GM23338 (cell line): ENCODE results near the gene SMOC2. TPM values are rescaled to one million over a fixed set of nuclear protein-coding genes. Genes with fewer than 3 reads are reported as not detected.

Experiments used
- ATAC-seq: fragments of 200-7000 bp; cut with Tn5 transposase; 3 replicates; pipeline ENCODE4 v1.9.1; 2020
- DNase-seq: peaks from one replicate; pipeline ENCODE4 v3.0.0-alpha.2; 2015; ENCODE audit warnings: low spot score
- H2AFZ ChIP-seq: fragments of 200-600 bp; sonication (generic); 2 replicates; pipeline ENCODE4 v1.8.0; 2016; ENCODE audit warnings: antibody characterized with exemption, mild to moderate bottlenecking, moderate library complexity
- H3F3A ChIP-seq: fragments of 200-600 bp; sonication (generic); replicated peaks from 2 replicates; pipeline ENCODE4 v1.8.0; 2017; ENCODE audit warnings: antibody characterized with exemption, mixed run types, low read depth
- H3K27ac ChIP-seq: fragments of 200-600 bp; sonication (generic); 2 replicates; pipeline ENCODE4 v1.6.1; 2016; ENCODE audit warnings: low read depth
- H3K27me3 ChIP-seq: fragments of 200-600 bp; sonication (generic); 2 replicates; pipeline ENCODE4 v1.8.0; 2016; ENCODE audit warnings: mild to moderate bottlenecking, mixed run types, moderate library complexity; ENCODE audit not compliant: insufficient read depth
- H3K36me3 ChIP-seq: fragments of 200-600 bp; sonication (generic); 2 replicates; pipeline ENCODE4 v1.8.0; 2016; ENCODE audit warnings: mild to moderate bottlenecking; ENCODE audit not compliant: insufficient read depth
- H3K4me1 ChIP-seq: fragments of 200-600 bp; sonication (generic); 2 replicates; pipeline ENCODE4 v1.8.0; 2016; ENCODE audit warnings: mild to moderate bottlenecking, moderate library complexity; ENCODE audit not compliant: insufficient read depth
- H3K4me2 ChIP-seq: fragments of 200-600 bp; sonication (generic); 2 replicates; pipeline ENCODE4 v1.7.1; 2017; ENCODE audit warnings: mixed run types
- H3K4me3 ChIP-seq: fragments of 200-600 bp; sonication (generic); 2 replicates; pipeline ENCODE4 v1.6.1; 2016; ENCODE audit warnings: mixed run types
- H3K79me2 ChIP-seq: fragments of 200-600 bp; sonication (generic); replicated peaks from 2 replicates; pipeline ENCODE4 v1.8.0; 2017; ENCODE audit warnings: mild to moderate bottlenecking; ENCODE audit not compliant: insufficient read depth
- H3K9me2 ChIP-seq: fragments of 200-600 bp; sonication (generic); 2 replicates; pipeline ENCODE4 v1.8.0; 2017; ENCODE audit not compliant: insufficient read depth
- H4K20me1 ChIP-seq: fragments of 200-600 bp; sonication (generic); replicated peaks from 2 replicates; pipeline ENCODE4 v1.8.0; 2017; ENCODE audit warnings: mild to moderate bottlenecking; ENCODE audit not compliant: insufficient read depth
- H3K27ac Mint-ChIP-seq: 2 replicates; pipeline ENCODE4 v1.8.0; 2020; ENCODE audit warnings: inconsistent platforms, mild to moderate bottlenecking, moderate library complexity, mixed read lengths
- H3K27me3 Mint-ChIP-seq: 3 replicates; pipeline ENCODE4 v1.8.0; 2022; ENCODE audit warnings: low read depth, mild to moderate bottlenecking, moderate library complexity, mixed read lengths, inconsistent platforms; ENCODE audit not compliant: insufficient read depth, poor library complexity
- H3K36me3 Mint-ChIP-seq: 3 replicates; pipeline ENCODE4 v1.8.0; 2021; ENCODE audit warnings: low read depth, mild to moderate bottlenecking, inconsistent platforms, moderate library complexity, mixed read lengths
- H3K4me1 Mint-ChIP-seq: 3 replicates; pipeline ENCODE4 v1.8.0; 2020; ENCODE audit warnings: mild to moderate bottlenecking, inconsistent platforms, mixed read lengths
- H3K4me3 Mint-ChIP-seq: 3 replicates; pipeline ENCODE4 v1.8.0; 2021; ENCODE audit warnings: moderate library complexity, mild to moderate bottlenecking, inconsistent platforms, mixed read lengths
- H3K9me3 Mint-ChIP-seq: 3 replicates; pipeline ENCODE4 v1.8.0; 2020; ENCODE audit warnings: moderate library complexity, mild to moderate bottlenecking, inconsistent platforms, mixed read lengths
- CREB1 ChIP-seq: fragments of 250-450 bp; sonication (Bioruptor Pico); IDR thresholded peaks from 2 replicates; pipeline ENCODE4 v1.5.0; 2020; ENCODE audit warnings: low read depth, mild to moderate bottlenecking, moderate library complexity
- ETS1 ChIP-seq: IDR thresholded peaks from 2 replicates; pipeline ENCODE4 v1.6.1; 2016; ENCODE audit warnings: antibody characterized with exemption
- EZH2 ChIP-seq: fragments of 200-600 bp; sonication (generic); IDR thresholded peaks from one replicate; pipeline ENCODE4 v1.8.0; 2017; ENCODE audit warnings: antibody characterized with exemption, mild to moderate bottlenecking, low read depth; ENCODE audit not compliant: unreplicated experiment
- EZH2phosphoT487 ChIP-seq: fragments of 200-600 bp; sonication (generic); IDR thresholded peaks from one replicate; pipeline ENCODE4 v1.8.1; 2018; ENCODE audit warnings: antibody characterized with exemption; ENCODE audit not compliant: unreplicated experiment
- JUNB ChIP-seq: IDR thresholded peaks from one replicate; pipeline ENCODE4 v1.6.1; 2016; ENCODE audit warnings: antibody characterized with exemption; ENCODE audit not compliant: unreplicated experiment
- NANOG ChIP-seq: IDR thresholded peaks from 2 replicates; pipeline ENCODE4 v1.6.1; 2016; ENCODE audit warnings: antibody characterized with exemption, borderline replicate concordance
- POLR2AphosphoS5 ChIP-seq: IDR thresholded peaks from 2 replicates; pipeline ENCODE4 v1.6.1; 2016; ENCODE audit warnings: antibody characterized with exemption, low read depth
- STAT1 ChIP-seq: IDR thresholded peaks from one replicate; pipeline ENCODE4 v1.6.1; 2016; ENCODE audit warnings: antibody characterized with exemption; ENCODE audit not compliant: unreplicated experiment
- ZNF114 ChIP-seq: fragments of 250-450 bp; sonication (Bioruptor Pico); IDR thresholded peaks from 2 replicates; pipeline ENCODE4 v1.5.0; 2020; ENCODE audit warnings: mild to moderate bottlenecking, moderate library complexity
- ZNF331 ChIP-seq: fragments of 250-450 bp; sonication (Bioruptor Pico); IDR thresholded peaks from 2 replicates; pipeline ENCODE4 v1.5.0; 2020; ENCODE audit warnings: low read depth, mild to moderate bottlenecking, moderate library complexity
- polyA plus RNA-seq: library from polyadenylated mRNA; unstranded; fragments of >200 nt; fragmentation: Nextera tagmentation; extraction: Ambion mirVana; gene quantifications from 2 replicates; pipeline ENCODE4 v1.2.1, GENCODE V29; 2016
- total RNA-seq: library from RNA; depleted of rRNA; stranded (reverse); fragments of >200 nt; shearing (Covaris generic); gene quantifications from 2 replicates; pipeline ENCODE4 v1.2.3, GENCODE V29; 2014
- TF ChIP-seq, protein P1 (sequence below): fragments of 250-450 bp; sonication (Bioruptor Pico); IDR thresholded peaks from 2 replicates; pipeline ENCODE4 v1.5.0; 2020; ENCODE audit warnings: mild to moderate bottlenecking, moderate library complexity
- TF ChIP-seq, protein P2 (sequence below), 2 experiments: fragments of 200-600 bp in 1 of 2; sonication (generic) in 1 of 2; conservative IDR thresholded peaks; 2 replicates each; pipeline versions ENCODE4 v1.5.1 to v1.6.1; 2016 to 2017; ENCODE audit warnings: antibody characterized with exemption in 2 of 2, low read depth in 2 of 2, mild to moderate bottlenecking in 2 of 2, moderate library complexity in 1 of 2
- TF ChIP-seq, protein P3 (sequence below): IDR thresholded peaks from one replicate; pipeline ENCODE4 v1.6.1; 2018; ENCODE audit warnings: antibody characterized with exemption; ENCODE audit not compliant: unreplicated experiment

The SMOC2 gene
- total and polyA plus RNA-seq, 2 experiments from 2014 or later: 4.3 to 6.5 TPM

DNA sequence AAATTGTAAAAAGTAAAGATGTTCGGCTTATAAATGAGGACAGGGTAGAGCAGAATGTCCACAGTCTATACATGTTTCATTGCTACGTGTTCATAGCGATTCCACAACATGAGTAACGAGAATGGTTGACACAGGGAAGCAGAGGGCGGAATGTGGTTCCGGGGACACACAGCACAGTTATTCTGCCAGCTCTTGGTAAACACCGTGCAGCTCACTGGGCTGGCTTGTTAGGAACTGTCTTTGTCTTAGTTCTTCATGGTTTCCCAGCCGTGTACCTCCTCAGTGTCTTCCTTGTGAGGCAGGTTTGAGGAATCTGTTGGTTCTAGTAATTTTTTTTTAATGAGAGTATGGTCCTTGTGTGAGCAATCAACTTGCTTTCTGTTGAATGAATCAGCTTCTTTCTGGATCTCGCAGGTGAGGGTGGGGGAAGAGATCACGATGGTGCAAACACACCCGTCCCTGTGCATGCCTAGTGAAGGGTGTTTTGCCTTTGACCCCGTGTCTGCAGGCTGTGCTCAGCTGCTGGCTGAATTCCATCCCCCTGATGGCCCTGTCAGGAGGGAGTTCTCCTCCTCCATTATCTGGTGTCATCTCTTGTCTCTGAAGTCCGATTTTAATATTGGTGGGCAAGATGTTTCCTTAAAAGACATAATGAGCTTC, 168.2 kb downstream of the SMOC2 start:
- Histone ChIP-seq H3F3A (no peaks in the 10 kb centered on the region), H3K4me1 (no peaks in the 10 kb centered on the region), H3K79me2 (no peaks in the 10 kb centered on the region), H4K20me1 (no peaks in the 10 kb centered on the region), H3K36me3 (no peaks in the 10 kb centered on the region), H3K27me3 (no peaks in the 10 kb centered on the region), H3K4me3 (no peak overlapping the region), H3K9me2 (no peaks in the 10 kb centered on the region), H2AFZ (no peak overlapping the region), H3K4me2 (no peak overlapping the region), H3K27ac (no peak overlapping the region)
- Mint-ChIP-seq H3K9me3 (peaks cover 20% of the 10 kb centered on the region), H3K4me3 (no peak overlapping the region), H3K4me1 (peaks cover 15% of the 10 kb centered on the region; the same call in 2 of the 3 replicates), H3K27me3 (peaks cover 1% of the 10 kb centered on the region), H3K36me3 (peaks cover 14% of the 10 kb centered on the region; the same call in 2 of the 3 replicates), H3K27ac (no peak overlapping the region)
- no peak for DNase-seq
- TF ChIP-seq ETS1 (no peak), EZH2phosphoT487 (no peak), NANOG (no peak), CREB1 (CRISPR knock-in tag) (no peak), ZNF331 (CRISPR knock-in tag) (no peak), JUNB (no peak), POLR2AphosphoS5 (no peak), EZH2 (no peak), ZNF114 (CRISPR knock-in tag) (no peak), STAT1 (no peak)
- TF ChIP-seq, protein P1, sequence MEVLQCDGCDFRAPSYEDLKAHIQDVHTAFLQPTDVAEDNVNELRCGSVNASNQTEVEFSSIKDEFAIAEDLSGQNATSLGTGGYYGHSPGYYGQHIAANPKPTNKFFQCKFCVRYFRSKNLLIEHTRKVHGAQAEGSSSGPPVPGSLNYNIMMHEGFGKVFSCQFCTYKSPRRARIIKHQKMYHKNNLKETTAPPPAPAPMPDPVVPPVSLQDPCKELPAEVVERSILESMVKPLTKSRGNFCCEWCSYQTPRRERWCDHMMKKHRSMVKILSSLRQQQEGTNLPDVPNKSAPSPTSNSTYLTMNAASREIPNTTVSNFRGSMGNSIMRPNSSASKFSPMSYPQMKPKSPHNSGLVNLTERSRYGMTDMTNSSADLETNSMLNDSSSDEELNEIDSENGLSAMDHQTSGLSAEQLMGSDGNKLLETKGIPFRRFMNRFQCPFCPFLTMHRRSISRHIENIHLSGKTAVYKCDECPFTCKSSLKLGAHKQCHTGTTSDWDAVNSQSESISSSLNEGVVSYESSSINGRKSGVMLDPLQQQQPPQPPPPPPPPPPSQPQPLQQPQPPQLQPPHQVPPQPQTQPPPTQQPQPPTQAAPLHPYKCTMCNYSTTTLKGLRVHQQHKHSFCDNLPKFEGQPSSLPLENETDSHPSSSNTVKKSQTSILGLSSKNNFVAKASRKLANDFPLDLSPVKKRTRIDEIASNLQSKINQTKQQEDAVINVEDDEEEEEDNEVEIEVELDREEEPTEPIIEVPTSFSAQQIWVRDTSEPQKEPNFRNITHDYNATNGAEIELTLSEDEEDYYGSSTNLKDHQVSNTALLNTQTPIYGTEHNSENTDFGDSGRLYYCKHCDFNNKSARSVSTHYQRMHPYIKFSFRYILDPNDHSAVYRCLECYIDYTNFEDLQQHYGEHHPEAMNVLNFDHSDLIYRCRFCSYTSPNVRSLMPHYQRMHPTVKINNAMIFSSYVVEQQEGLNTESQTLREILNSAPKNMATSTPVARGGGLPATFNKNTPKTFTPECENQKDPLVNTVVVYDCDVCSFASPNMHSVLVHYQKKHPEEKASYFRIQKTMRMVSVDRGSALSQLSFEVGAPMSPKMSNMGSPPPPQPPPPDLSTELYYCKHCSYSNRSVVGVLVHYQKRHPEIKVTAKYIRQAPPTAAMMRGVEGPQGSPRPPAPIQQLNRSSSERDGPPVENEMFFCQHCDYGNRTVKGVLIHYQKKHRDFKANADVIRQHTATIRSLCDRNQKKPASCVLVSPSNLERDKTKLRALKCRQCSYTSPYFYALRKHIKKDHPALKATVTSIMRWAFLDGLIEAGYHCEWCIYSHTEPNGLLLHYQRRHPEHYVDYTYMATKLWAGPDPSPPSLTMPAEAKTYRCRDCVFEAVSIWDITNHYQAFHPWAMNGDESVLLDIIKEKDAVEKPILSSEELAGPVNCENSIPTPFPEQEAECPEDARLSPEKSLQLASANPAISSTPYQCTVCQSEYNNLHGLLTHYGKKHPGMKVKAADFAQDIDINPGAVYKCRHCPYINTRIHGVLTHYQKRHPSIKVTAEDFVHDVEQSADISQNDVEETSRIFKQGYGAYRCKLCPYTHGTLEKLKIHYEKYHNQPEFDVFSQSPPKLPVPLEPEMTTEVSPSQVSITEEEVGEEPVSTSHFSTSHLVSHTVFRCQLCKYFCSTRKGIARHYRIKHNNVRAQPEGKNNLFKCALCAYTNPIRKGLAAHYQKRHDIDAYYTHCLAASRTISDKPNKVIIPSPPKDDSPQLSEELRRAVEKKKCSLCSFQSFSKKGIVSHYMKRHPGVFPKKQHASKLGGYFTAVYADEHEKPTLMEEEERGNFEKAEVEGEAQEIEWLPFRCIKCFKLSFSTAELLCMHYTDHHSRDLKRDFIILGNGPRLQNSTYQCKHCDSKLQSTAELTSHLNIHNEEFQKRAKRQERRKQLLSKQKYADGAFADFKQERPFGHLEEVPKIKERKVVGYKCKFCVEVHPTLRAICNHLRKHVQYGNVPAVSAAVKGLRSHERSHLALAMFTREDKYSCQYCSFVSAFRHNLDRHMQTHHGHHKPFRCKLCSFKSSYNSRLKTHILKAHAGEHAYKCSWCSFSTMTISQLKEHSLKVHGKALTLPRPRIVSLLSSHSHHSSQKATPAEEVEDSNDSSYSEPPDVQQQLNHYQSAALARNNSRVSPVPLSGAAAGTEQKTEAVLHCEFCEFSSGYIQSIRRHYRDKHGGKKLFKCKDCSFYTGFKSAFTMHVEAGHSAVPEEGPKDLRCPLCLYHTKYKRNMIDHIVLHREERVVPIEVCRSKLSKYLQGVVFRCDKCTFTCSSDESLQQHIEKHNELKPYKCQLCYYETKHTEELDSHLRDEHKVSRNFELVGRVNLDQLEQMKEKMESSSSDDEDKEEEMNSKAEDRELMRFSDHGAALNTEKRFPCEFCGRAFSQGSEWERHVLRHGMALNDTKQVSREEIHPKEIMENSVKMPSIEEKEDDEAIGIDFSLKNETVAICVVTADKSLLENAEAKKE (CRISPR knock-in tag): no peak
- TF ChIP-seq, protein P2, sequence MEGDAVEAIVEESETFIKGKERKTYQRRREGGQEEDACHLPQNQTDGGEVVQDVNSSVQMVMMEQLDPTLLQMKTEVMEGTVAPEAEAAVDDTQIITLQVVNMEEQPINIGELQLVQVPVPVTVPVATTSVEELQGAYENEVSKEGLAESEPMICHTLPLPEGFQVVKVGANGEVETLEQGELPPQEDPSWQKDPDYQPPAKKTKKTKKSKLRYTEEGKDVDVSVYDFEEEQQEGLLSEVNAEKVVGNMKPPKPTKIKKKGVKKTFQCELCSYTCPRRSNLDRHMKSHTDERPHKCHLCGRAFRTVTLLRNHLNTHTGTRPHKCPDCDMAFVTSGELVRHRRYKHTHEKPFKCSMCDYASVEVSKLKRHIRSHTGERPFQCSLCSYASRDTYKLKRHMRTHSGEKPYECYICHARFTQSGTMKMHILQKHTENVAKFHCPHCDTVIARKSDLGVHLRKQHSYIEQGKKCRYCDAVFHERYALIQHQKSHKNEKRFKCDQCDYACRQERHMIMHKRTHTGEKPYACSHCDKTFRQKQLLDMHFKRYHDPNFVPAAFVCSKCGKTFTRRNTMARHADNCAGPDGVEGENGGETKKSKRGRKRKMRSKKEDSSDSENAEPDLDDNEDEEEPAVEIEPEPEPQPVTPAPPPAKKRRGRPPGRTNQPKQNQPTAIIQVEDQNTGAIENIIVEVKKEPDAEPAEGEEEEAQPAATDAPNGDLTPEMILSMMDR (conservative IDR thresholded peaks at IDR 0.05; ENCODE audit: low read depth in 2 of 2): no peak
- TF ChIP-seq, protein P3, sequence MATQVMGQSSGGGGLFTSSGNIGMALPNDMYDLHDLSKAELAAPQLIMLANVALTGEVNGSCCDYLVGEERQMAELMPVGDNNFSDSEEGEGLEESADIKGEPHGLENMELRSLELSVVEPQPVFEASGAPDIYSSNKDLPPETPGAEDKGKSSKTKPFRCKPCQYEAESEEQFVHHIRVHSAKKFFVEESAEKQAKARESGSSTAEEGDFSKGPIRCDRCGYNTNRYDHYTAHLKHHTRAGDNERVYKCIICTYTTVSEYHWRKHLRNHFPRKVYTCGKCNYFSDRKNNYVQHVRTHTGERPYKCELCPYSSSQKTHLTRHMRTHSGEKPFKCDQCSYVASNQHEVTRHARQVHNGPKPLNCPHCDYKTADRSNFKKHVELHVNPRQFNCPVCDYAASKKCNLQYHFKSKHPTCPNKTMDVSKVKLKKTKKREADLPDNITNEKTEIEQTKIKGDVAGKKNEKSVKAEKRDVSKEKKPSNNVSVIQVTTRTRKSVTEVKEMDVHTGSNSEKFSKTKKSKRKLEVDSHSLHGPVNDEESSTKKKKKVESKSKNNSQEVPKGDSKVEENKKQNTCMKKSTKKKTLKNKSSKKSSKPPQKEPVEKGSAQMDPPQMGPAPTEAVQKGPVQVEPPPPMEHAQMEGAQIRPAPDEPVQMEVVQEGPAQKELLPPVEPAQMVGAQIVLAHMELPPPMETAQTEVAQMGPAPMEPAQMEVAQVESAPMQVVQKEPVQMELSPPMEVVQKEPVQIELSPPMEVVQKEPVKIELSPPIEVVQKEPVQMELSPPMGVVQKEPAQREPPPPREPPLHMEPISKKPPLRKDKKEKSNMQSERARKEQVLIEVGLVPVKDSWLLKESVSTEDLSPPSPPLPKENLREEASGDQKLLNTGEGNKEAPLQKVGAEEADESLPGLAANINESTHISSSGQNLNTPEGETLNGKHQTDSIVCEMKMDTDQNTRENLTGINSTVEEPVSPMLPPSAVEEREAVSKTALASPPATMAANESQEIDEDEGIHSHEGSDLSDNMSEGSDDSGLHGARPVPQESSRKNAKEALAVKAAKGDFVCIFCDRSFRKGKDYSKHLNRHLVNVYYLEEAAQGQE: no peak
- ATAC-seq: no peak
